H9 (cell line): Measurements from ENCODE around the gene CSMD2. TPM values are rescaled to one million over a fixed set of nuclear protein-coding genes. Genes with fewer than 3 reads are reported as not detected.

Experiments used
- DNase-seq: peaks from one replicate; pipeline ENCODE4 v3.0.0-alpha.2; 2017
- H2AFZ ChIP-seq: one replicate; pipeline ENCODE4 v1.6.1; 2013; ENCODE audit warnings: mild to moderate bottlenecking, low read length, control low read depth, moderate library complexity
- H2AK5ac ChIP-seq: 2 replicates; pipeline ENCODE4 v1.6.1; 2013; ENCODE audit warnings: low read length, control low read depth, mixed read lengths; ENCODE audit not compliant: insufficient read length
- H2BK120ac ChIP-seq: one replicate; pipeline ENCODE4 v1.6.1; 2013; ENCODE audit warnings: low read depth, mild to moderate bottlenecking, low read length, control low read depth, inconsistent platforms; ENCODE audit not compliant: poor library complexity, severe bottlenecking
- H2BK12ac ChIP-seq: 2 replicates; pipeline ENCODE4 v1.6.1; 2013; ENCODE audit warnings: low read length, control low read depth, mixed read lengths, low read depth; ENCODE audit not compliant: insufficient read length
- H2BK15ac ChIP-seq: 2 replicates; pipeline ENCODE4 v1.6.1; 2013; ENCODE audit warnings: low read depth, low read length, control low read depth
- H2BK20ac ChIP-seq: one replicate; pipeline ENCODE4 v1.6.1; 2013; ENCODE audit warnings: low read depth, mild to moderate bottlenecking, low read length, control low read depth, inconsistent platforms; ENCODE audit not compliant: poor library complexity, severe bottlenecking
- H2BK5ac ChIP-seq: 2 replicates; pipeline ENCODE4 v1.6.1; 2013; ENCODE audit warnings: low read length, control low read depth, mixed read lengths; ENCODE audit not compliant: insufficient read length
- H3K14ac ChIP-seq: 2 replicates; pipeline ENCODE4 v1.6.1; 2013; ENCODE audit warnings: low read length, control low read depth; ENCODE audit not compliant: insufficient read depth
- H3K18ac ChIP-seq: 2 replicates; pipeline ENCODE4 v1.6.1; 2013; ENCODE audit warnings: low read depth, mild to moderate bottlenecking, mixed read lengths, low read length, control low read depth; ENCODE audit not compliant: insufficient read length
- H3K23ac ChIP-seq: 2 replicates; pipeline ENCODE4 v1.6.1; 2013; ENCODE audit warnings: low read length, control low read depth, mixed read lengths, low read depth; ENCODE audit not compliant: insufficient read length
- H3K23me2 ChIP-seq: 2 replicates; pipeline ENCODE4 v1.6.1; 2013; ENCODE audit warnings: low read depth, mild to moderate bottlenecking, mixed read lengths, low read length, control low read depth; ENCODE audit not compliant: insufficient read length, poor library complexity, severe bottlenecking
- H3K27ac ChIP-seq: 2 replicates; pipeline ENCODE4 v1.5.1; 2013; ENCODE audit warnings: low read length, control low read depth, mixed read lengths, low read depth; ENCODE audit not compliant: insufficient read length
- H3K27me3 ChIP-seq: 2 replicates; pipeline ENCODE4 v1.6.1; 2013; ENCODE audit warnings: low read length, control low read depth, inconsistent platforms; ENCODE audit not compliant: insufficient read depth
- H3K4ac ChIP-seq: 2 replicates; pipeline ENCODE4 v1.6.1; 2013; ENCODE audit warnings: low read depth, mild to moderate bottlenecking, control low read depth, inconsistent platforms, low read length, moderate library complexity
- H3K4me1 ChIP-seq: 2 replicates; pipeline ENCODE4 v1.6.1; 2013; ENCODE audit warnings: low read length, control low read depth, inconsistent platforms; ENCODE audit not compliant: insufficient read depth
- H3K4me2 ChIP-seq: 2 replicates; pipeline ENCODE4 v1.6.1; 2013; ENCODE audit warnings: low read length, control low read depth, mixed read lengths; ENCODE audit not compliant: insufficient read length, insufficient read depth
- H3K56ac ChIP-seq: 2 replicates; pipeline ENCODE4 v1.6.1; 2013; ENCODE audit warnings: low read depth, mild to moderate bottlenecking, mixed read lengths, low read length, control low read depth; ENCODE audit not compliant: insufficient read length
- H3K79me1 ChIP-seq: 2 replicates; pipeline ENCODE4 v1.6.1; 2013; ENCODE audit warnings: low read depth, mild to moderate bottlenecking, moderate library complexity, low read length, control low read depth, inconsistent platforms; ENCODE audit not compliant: insufficient read depth, poor library complexity, severe bottlenecking
- H3K79me2 ChIP-seq: 2 replicates; pipeline ENCODE4 v1.6.1; 2013; ENCODE audit warnings: low read length, control low read depth, inconsistent platforms; ENCODE audit not compliant: insufficient read depth
- H3K9ac ChIP-seq: 2 replicates; pipeline ENCODE4 v1.6.1; 2013; ENCODE audit warnings: low read length, control low read depth, mixed read lengths; ENCODE audit not compliant: insufficient read length; ENCODE audit errors: extremely low read depth
- H3K9me3 ChIP-seq: one replicate; pipeline ENCODE4 v1.6.1; 2013; ENCODE audit warnings: low read depth, low read length, inconsistent platforms; ENCODE audit not compliant: control insufficient read depth
- H3T11ph ChIP-seq: one replicate; pipeline ENCODE4 v1.6.1; 2013; ENCODE audit warnings: mild to moderate bottlenecking, low read length, control low read depth, inconsistent platforms
- H4K20me1 ChIP-seq: one replicate; pipeline ENCODE4 v1.6.1; 2013; ENCODE audit not compliant: control insufficient read depth, insufficient read length, insufficient read depth
- H4K5ac ChIP-seq: 2 replicates; pipeline ENCODE4 v1.6.1; 2013; ENCODE audit warnings: low read depth, mild to moderate bottlenecking, mixed read lengths, low read length, control low read depth; ENCODE audit not compliant: insufficient read length
- H4K8ac ChIP-seq: replicated peaks from 2 replicates; pipeline ENCODE4 v1.6.1; 2013; ENCODE audit warnings: low read length, control low read depth, mixed read lengths, low read depth; ENCODE audit not compliant: insufficient read length
- H4K91ac ChIP-seq: 2 replicates; pipeline ENCODE4 v1.6.1; 2013; ENCODE audit warnings: low read depth, mild to moderate bottlenecking, moderate library complexity, mixed read lengths, low read length, control low read depth; ENCODE audit not compliant: insufficient read length
- H3K27ac Mint-ChIP-seq, 3 experiments: 2 replicates in 2 of 3; 3 replicates in 1 of 3; pipeline ENCODE4 v1.8.0; 2020 to 2021; ENCODE audit warnings: mixed read lengths in 3 of 3, mild to moderate bottlenecking in 1 of 3, moderate library complexity in 1 of 3
- H3K27me3 Mint-ChIP-seq: 2 replicates; pipeline ENCODE4 v1.8.0; 2021; ENCODE audit warnings: low read depth, mild to moderate bottlenecking, moderate library complexity, mixed read lengths
- H3K36me3 Mint-ChIP-seq, 3 experiments: 2 replicates in 2 of 3; 3 replicates in 1 of 3; pipeline ENCODE4 v1.8.0; 2020 to 2021; ENCODE audit warnings: low read depth in 3 of 3, mixed read lengths in 3 of 3; ENCODE audit not compliant: insufficient read depth in 1 of 3
- H3K4me1 Mint-ChIP-seq, 2 experiments: 2 replicates each; pipeline ENCODE4 v1.8.0; 2020; ENCODE audit warnings: mixed read lengths in 2 of 2
- H3K4me3 Mint-ChIP-seq, 2 experiments: 2 replicates in 1 of 2; 3 replicates in 1 of 2; pipeline ENCODE4 v1.8.0; 2020 to 2021; ENCODE audit warnings: mild to moderate bottlenecking in 2 of 2, mixed read lengths in 2 of 2, moderate library complexity in 1 of 2
- H3K9me3 Mint-ChIP-seq, 2 experiments: 2 replicates in 1 of 2; 3 replicates in 1 of 2; pipeline ENCODE4 v1.8.0; 2020; ENCODE audit warnings: mild to moderate bottlenecking in 2 of 2, mixed read lengths in 2 of 2, moderate library complexity in 1 of 2
- CTCF ChIP-seq: fragments of 200-600 bp; sonication (generic); conservative IDR thresholded peaks from 3 replicates; pipeline ENCODE4 v1.8.0; 2021; ENCODE audit warnings: antibody characterized with exemption, mild to moderate bottlenecking
- WGBS: extraction: QIAGEN DNeasy Blood & Tissue Kit; methylation state at CpG from one replicate; pipeline ENCODE4 v1.1.7; 2013; ENCODE audit warnings: missing lambda C conversion rate, low lambda C conversion rate, mixed read lengths; ENCODE audit not compliant: insufficient read length; ENCODE audit errors: extremely low coverage; 5-methylcytosine and 5-hydroxymethylcytosine counted together
- total RNA-seq: library from RNA; stranded (reverse); gene quantifications from 2 replicates; pipeline ENCODE4 v1.2.1, GENCODE V29; 2021

The CSMD2 gene
- total RNA-seq, 1 experiment from 2014 or later, result 6.4 TPM

GRCh38 chr1:33819913-33820311 lies 345.1 kb downstream of the CSMD2 start:
- H3K4me1 ChIP-seq, result no peaks in the 10 kb centered on the region
- no peak for TF ChIP-seq CTCF
- H3K79me2 ChIP-seq, result no peaks in the 10 kb centered on the region
- no peaks in the 10 kb centered on the region for H3K79me1 ChIP-seq
- no peak overlapping the region for H3K9ac ChIP-seq
- H3K18ac ChIP-seq, result no peak overlapping the region
- WGBS, result no CpG with 5 or more reads among the region's 7 CpGs
- H4K91ac ChIP-seq, result no peak overlapping the region
- H4K20me1 ChIP-seq, result no peaks in the 10 kb centered on the region
- DNase-seq, result no peak
- no peak overlapping the region for H3K4ac ChIP-seq
- H3K23ac ChIP-seq, result no peak overlapping the region
- H3K4me3 Mint-ChIP-seq, result no peak overlapping the region
- H3T11ph ChIP-seq, result no peak overlapping the region
- no peak overlapping the region for H2BK12ac ChIP-seq
- no peak overlapping the region for H2BK15ac ChIP-seq
- no peaks in the 10 kb centered on the region; the same call in 1 of the 2 replicates for H3K27me3 Mint-ChIP-seq
- no peak overlapping the region for H3K14ac ChIP-seq
- no peak overlapping the region for H3K27ac ChIP-seq
- no peaks in the 10 kb centered on the region for H3K23me2 ChIP-seq
- no peak overlapping the region for H3K27ac Mint-ChIP-seq
- H4K5ac ChIP-seq, result no peak overlapping the region
- peaks cover 0 to 2% of the 10 kb centered on the region in 2 experiments; a peak in 1 of 4 replicates for H3K4me1 Mint-ChIP-seq
- H4K8ac ChIP-seq, result no peak overlapping the region
- H3K9me3 Mint-ChIP-seq, result no peaks in the 10 kb centered on the region
- H3K36me3 Mint-ChIP-seq, result peaks cover 0 to 6% (median 0%) of the 10 kb centered on the region in 3 experiments; a peak in 2 of 7 replicates
- no peak overlapping the region for H3K4me2 ChIP-seq
- H2AK5ac ChIP-seq, result no peak overlapping the region
- H3K27me3 ChIP-seq, result no peaks in the 10 kb centered on the region
- H3K9me3 ChIP-seq, result no peaks in the 10 kb centered on the region
- no peak overlapping the region for H2BK5ac ChIP-seq
- no peak overlapping the region for H2BK20ac ChIP-seq
- no peak overlapping the region for H2BK120ac ChIP-seq
- no peak overlapping the region for H2AFZ ChIP-seq
- no peak overlapping the region for H3K56ac ChIP-seq
